OCI-LY7 (cell line): ENCODE results near the gene MYEOV. TPM values are rescaled to one million over a fixed set of nuclear protein-coding genes. Genes with fewer than 3 reads are reported as not detected.

Source experiments
- BruUV-seq: library from RNA; stranded (reverse); fragments of 400-500 nt; replicated peaks from 2 replicates; lab custom pipeline; 2021; lab: Mats Ljungman, UMichigan
- CTCF ChIA-PET: fragments of 300-600 bp; sonication (Branson Sonifier 250); formaldehyde crosslinking; loops from one replicate; lab custom pipeline; 2022; ENCODE audit warnings: antibody characterized with exemption; ENCODE audit not compliant: unreplicated experiment; lab: Charles Lee
- POLR2A ChIA-PET: fragments of 300-600 bp; sonication (Branson Sonifier 250); formaldehyde crosslinking; loops from one replicate; lab custom pipeline; 2022; ENCODE audit warnings: antibody characterized with exemption; lab: Charles Lee
- DNase-seq: peaks from one replicate; pipeline ENCODE4 v3.0.0-alpha.2; 2015; ENCODE audit warnings: low spot score
- H2AFZ ChIP-seq: fragments of 200-600 bp; sonication (generic), shearing (Covaris generic); 2 replicates; pipeline ENCODE4 v1.6.1; 2014; ENCODE audit warnings: mild to moderate bottlenecking, antibody characterized with exemption, low read length, moderate library complexity
- H3K27ac ChIP-seq: fragments of 200-600 bp; sonication (generic); 2 replicates; pipeline ENCODE4 v1.5.1; 2014; ENCODE audit warnings: mixed run types, low read depth, mild to moderate bottlenecking, moderate library complexity, low read length, inconsistent platforms; ENCODE audit not compliant: poor library complexity, severe bottlenecking
- H3K36me3 ChIP-seq: fragments of 200-600 bp; sonication (generic); 2 replicates; pipeline ENCODE4 v1.6.1; 2014; ENCODE audit warnings: mild to moderate bottlenecking, antibody characterized with exemption, low read length, moderate library complexity, mixed read lengths; ENCODE audit not compliant: insufficient read depth
- H3K4me1 ChIP-seq: fragments of 200-600 bp; sonication (generic); 2 replicates; pipeline ENCODE4 v1.5.1; 2014; ENCODE audit warnings: mild to moderate bottlenecking, low read length; ENCODE audit not compliant: insufficient read depth, poor library complexity, severe bottlenecking
- H3K4me2 ChIP-seq: fragments of 200-600 bp; sonication (generic); 2 replicates; pipeline ENCODE4 v1.6.1; 2014; ENCODE audit warnings: mild to moderate bottlenecking, low read length
- H3K4me3 ChIP-seq: fragments of 200-600 bp; sonication (generic); 2 replicates; pipeline ENCODE4 v1.5.1; 2014; ENCODE audit warnings: mild to moderate bottlenecking, low read depth, low read length; ENCODE audit not compliant: poor library complexity, severe bottlenecking
- H3K79me2 ChIP-seq: fragments of 200-600 bp; sonication (generic); 2 replicates; pipeline ENCODE4 v1.6.1; 2016; ENCODE audit warnings: low read depth, mild to moderate bottlenecking, low read length, moderate library complexity, mixed read lengths; ENCODE audit not compliant: insufficient read depth
- H3K9me2 ChIP-seq: fragments of 200-600 bp; sonication (generic); 2 replicates; pipeline ENCODE4 v1.6.1; 2016; ENCODE audit warnings: mild to moderate bottlenecking, low read length, mixed read lengths; ENCODE audit not compliant: insufficient read depth
- H3K9me3 ChIP-seq: fragments of 200-600 bp; sonication (generic); 2 replicates; pipeline ENCODE4 v1.6.1; 2014; ENCODE audit warnings: mild to moderate bottlenecking, mixed run types, low read length, mixed read lengths
- H4K20me1 ChIP-seq: fragments of 200-600 bp; sonication (generic); 2 replicates; pipeline ENCODE4 v1.6.1; 2014; ENCODE audit warnings: mild to moderate bottlenecking, antibody characterized with exemption, low read length, moderate library complexity, mixed read lengths; ENCODE audit not compliant: insufficient read depth
- CTCF ChIP-seq: fragments of 200-600 bp; sonication (generic); conservative IDR thresholded peaks from 2 replicates; pipeline ENCODE4 v1.5.1; 2014; ENCODE audit warnings: mild to moderate bottlenecking, antibody characterized with exemption, low read length, moderate library complexity, mixed read lengths
- EZH2phosphoT487 ChIP-seq: fragments of 200-600 bp; sonication (generic); IDR thresholded peaks from 2 replicates; pipeline ENCODE4 v1.6.1; 2018; ENCODE audit warnings: low read depth, borderline replicate concordance, mild to moderate bottlenecking, mixed run types, antibody characterized with exemption, low read length, moderate library complexity, mixed read lengths
- intact Hi-C: fragments of 100-400 bp; cut with micrococcal nuclease; formaldehyde crosslinking; loops from one replicate; pipeline ENCODE4 v1.10.0; 2022; ENCODE audit not compliant: unreplicated experiment
- total RNA-seq, 2 experiments: library from RNA; depleted of rRNA in 1 of 2; stranded (reverse); fragments of >200 nt in 1 of 2; shearing (Covaris generic) in 1 of 2; gene quantifications; 2 replicates each; pipeline ENCODE4 v1.2.3, GENCODE V29; 2014 to 2022

Gene MYEOV
- total RNA-seq, 2 experiments from 2014 or later = 3.2 to 7.7 TPM

- intact Hi-C loops = no loop called here
- Histone ChIP-seq H3K27ac (no peak overlapping the region), H3K36me3 (no peaks in the 10 kb centered on the region), H3K4me2 (no peak overlapping the region), H3K9me3 (no peaks in the 10 kb centered on the region), H4K20me1 (no peaks in the 10 kb centered on the region), H2AFZ (no peak overlapping the region), H3K9me2 (no peaks in the 10 kb centered on the region), H3K79me2 (no peaks in the 10 kb centered on the region), H3K4me1 (peaks cover 1% of the 10 kb centered on the region), H3K4me3 (no peak overlapping the region)
- ChIA-PET CTCF (no interaction called here), POLR2A (no interaction called here)
- TF ChIP-seq CTCF = no peak
- TF ChIP-seq EZH2phosphoT487 = no peak
- DNase-seq = no peak
- BruUV-seq = no TSS peak
Measured at GRCh38 chr11:69317401-69318092, 23.6 kb downstream of the MYEOV start.

GRCh38 chr11:69318093-69318420 lies 24.1 kb downstream of the MYEOV start:
- CTCF ChIA-PET = no interaction called here

More at GRCh38 chr11:69318093-69318420, 24.1 kb downstream of the MYEOV start:
- Histone ChIP-seq H3K4me3 (no peak overlapping the region), H3K9me2 (no peaks in the 10 kb centered on the region), H3K4me1 (no peaks in the 10 kb centered on the region), H3K4me2 (no peak overlapping the region), H3K36me3 (no peaks in the 10 kb centered on the region), H3K79me2 (no peaks in the 10 kb centered on the region), H2AFZ (no peak overlapping the region), H4K20me1 (no peaks in the 10 kb centered on the region), H3K27ac (no peak overlapping the region), H3K9me3 (no peaks in the 10 kb centered on the region)
- no peak for DNase-seq
- TF ChIP-seq EZH2phosphoT487 (no peak), CTCF (no peak)
- BruUV-seq = no TSS peak
- POLR2A ChIA-PET = no interaction called here
- intact Hi-C loops = no loop called here
